Measurements from ENCODE around the gene DLG1. TPM values are rescaled to one million over a fixed set of nuclear protein-coding genes. Genes with fewer than 3 reads are reported as not detected.

Gene DLG1
- total RNA-seq, 1 donor from 2014 or later = 99.6 TPM

DNA sequence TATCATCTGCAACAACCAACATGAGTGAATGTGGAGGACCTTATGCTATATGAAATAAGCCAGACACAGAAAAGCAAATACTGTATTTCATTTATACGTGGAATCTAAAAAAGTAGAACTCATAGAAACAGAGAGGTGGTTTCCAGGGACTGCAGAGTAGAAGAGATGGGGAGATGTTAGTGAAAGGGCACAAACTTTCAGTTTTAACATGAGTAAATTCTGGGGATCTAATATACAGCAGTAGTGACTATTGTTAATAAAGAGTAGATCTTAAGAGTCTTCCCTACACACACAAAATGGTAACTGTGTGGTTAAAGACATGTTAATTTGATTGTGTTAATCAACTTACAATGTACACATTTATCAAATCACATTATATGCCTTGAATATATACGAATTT, 247.9 kb downstream of the DLG1 start:
- Mint-ChIP-seq H3K36me3 (ENCODE audit: insufficient read depth) (peaks cover 30% of the 10 kb centered on the region), H3K27me3 (no peaks in the 10 kb centered on the region), H3K9me3 (ENCODE audit: low read depth) (no peaks in the 10 kb centered on the region), H3K4me3 (ENCODE audit: low read depth) (no peak overlapping the region), H3K27ac (no peak overlapping the region), H3K4me1 (ENCODE audit: low read depth) (peaks cover 3% of the 10 kb centered on the region)
- no peak for DNase-seq (ENCODE audit: low spot score, unreplicated experiment)
- TF ChIP-seq, protein P1, sequence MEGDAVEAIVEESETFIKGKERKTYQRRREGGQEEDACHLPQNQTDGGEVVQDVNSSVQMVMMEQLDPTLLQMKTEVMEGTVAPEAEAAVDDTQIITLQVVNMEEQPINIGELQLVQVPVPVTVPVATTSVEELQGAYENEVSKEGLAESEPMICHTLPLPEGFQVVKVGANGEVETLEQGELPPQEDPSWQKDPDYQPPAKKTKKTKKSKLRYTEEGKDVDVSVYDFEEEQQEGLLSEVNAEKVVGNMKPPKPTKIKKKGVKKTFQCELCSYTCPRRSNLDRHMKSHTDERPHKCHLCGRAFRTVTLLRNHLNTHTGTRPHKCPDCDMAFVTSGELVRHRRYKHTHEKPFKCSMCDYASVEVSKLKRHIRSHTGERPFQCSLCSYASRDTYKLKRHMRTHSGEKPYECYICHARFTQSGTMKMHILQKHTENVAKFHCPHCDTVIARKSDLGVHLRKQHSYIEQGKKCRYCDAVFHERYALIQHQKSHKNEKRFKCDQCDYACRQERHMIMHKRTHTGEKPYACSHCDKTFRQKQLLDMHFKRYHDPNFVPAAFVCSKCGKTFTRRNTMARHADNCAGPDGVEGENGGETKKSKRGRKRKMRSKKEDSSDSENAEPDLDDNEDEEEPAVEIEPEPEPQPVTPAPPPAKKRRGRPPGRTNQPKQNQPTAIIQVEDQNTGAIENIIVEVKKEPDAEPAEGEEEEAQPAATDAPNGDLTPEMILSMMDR (IDR thresholded peaks at IDR 0.05; ENCODE audit: unreplicated experiment) = no peak

DNA sequence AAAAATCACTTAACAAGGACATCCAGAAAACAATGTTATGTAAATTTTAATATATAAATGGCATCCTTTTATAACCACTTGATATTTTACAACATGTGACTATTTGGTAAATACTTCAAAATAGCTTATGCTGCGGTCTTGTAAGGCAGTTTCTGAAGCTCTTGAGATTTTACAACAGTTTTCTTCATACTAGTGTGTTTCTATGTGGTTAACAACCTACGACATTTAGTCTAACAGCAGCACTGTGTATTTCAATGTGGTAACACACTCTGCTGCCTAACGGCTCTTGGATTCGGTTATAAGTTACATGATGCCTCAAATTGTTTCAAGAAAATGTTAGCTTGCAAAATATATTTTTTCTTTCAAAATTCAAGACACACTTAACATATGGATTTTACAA, 255.9 kb downstream of the DLG1 start:
- Mint-ChIP-seq H3K4me3 (ENCODE audit: low read depth) (no peak overlapping the region), H3K36me3 (ENCODE audit: insufficient read depth) (peaks cover 10% of the 10 kb centered on the region), H3K4me1 (ENCODE audit: low read depth) (peaks cover under 1% of the 10 kb centered on the region), H3K27ac (no peak overlapping the region), H3K27me3 (no peaks in the 10 kb centered on the region), H3K9me3 (ENCODE audit: low read depth) (no peaks in the 10 kb centered on the region)
- TF ChIP-seq, protein P1 (IDR thresholded peaks at IDR 0.05; ENCODE audit: unreplicated experiment) = no peak
- no peak for DNase-seq (ENCODE audit: low spot score, unreplicated experiment)

DNA sequence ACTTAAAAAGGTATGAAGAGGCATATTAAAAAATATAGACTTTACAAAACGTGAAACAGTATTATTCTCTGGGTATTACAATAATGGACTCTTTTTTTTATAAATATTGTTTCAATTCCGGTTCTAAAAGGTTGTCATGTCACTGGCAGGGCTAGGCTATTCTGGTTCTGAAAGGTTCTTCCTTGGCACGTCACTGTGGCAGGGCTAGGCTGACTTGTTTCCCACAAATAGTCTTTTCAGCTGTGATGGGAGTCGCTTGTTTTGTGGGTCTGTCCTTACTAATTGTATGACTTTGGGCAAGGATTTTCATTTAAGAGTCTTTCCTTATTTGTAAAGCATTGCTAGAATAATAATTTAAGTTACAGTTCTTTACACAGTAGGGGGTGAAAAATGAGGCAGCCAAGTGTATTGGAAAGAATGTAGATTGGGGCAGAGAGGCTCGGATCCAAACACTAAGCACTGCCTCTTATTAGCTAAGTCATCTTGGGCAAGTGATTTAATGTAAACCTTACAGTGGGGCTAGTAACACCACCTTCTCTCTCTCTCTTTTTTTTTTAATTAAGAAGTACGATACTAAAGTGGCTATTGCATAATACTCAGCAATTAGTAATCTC, 256.4 kb downstream of the DLG1 start:
- Mint-ChIP-seq H3K36me3 (ENCODE audit: insufficient read depth) (peaks cover 10% of the 10 kb centered on the region), H3K27ac (peak overlapping the region; percentile 3), H3K9me3 (ENCODE audit: low read depth) (no peaks in the 10 kb centered on the region), H3K4me1 (ENCODE audit: low read depth) (no peaks in the 10 kb centered on the region), H3K27me3 (peaks cover 2% of the 10 kb centered on the region), H3K4me3 (ENCODE audit: low read depth) (no peak overlapping the region)
- TF ChIP-seq, protein P1 (IDR thresholded peaks at IDR 0.05; ENCODE audit: unreplicated experiment) = no peak
- DNase-seq (ENCODE audit: low spot score, unreplicated experiment) = no peak

DNA sequence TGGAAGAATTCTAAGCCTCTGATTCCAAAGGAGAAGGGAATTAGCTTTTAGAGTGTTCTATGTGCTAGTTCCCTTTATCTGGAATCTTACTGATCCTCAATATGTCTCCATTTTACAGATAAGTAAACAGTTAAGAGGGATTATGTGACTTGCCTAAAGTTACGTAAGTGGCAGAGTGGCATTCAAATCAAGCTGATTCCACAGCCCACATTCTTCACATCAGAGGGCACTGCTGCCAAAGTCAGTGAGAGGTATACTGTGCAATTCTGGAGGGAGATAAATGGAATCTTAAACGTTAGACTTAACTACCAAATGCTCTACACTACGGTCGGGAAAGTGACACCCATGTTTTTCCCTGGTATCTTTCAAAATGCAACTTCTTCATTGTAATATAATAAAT, 257.8 kb downstream of the DLG1 start:
- no peak overlapping the region for H3K4me3 Mint-ChIP-seq (ENCODE audit: low read depth)
- H3K4me1 Mint-ChIP-seq (ENCODE audit: low read depth) = no peaks in the 10 kb centered on the region
- H3K27me3 Mint-ChIP-seq = peaks cover 9% of the 10 kb centered on the region
- TF ChIP-seq, protein P1 (IDR thresholded peaks at IDR 0.05; ENCODE audit: unreplicated experiment) = no peak
- H3K9me3 Mint-ChIP-seq (ENCODE audit: low read depth) = no peaks in the 10 kb centered on the region
- no peak overlapping the region for H3K27ac Mint-ChIP-seq
- H3K36me3 Mint-ChIP-seq (ENCODE audit: insufficient read depth) = peaks cover 2% of the 10 kb centered on the region
- no peak for DNase-seq (ENCODE audit: low spot score, unreplicated experiment)

GRCh38 chr3:197038679-197039462, 259.5 kb downstream of the DLG1 start:
- Mint-ChIP-seq H3K36me3 (ENCODE audit: insufficient read depth) (peaks cover 1% of the 10 kb centered on the region), H3K4me3 (ENCODE audit: low read depth) (no peak overlapping the region), H3K9me3 (ENCODE audit: low read depth) (no peaks in the 10 kb centered on the region), H3K4me1 (ENCODE audit: low read depth) (no peaks in the 10 kb centered on the region), H3K27ac (no peak overlapping the region), H3K27me3 (peaks cover 20% of the 10 kb centered on the region)
- TF ChIP-seq, protein P1 (IDR thresholded peaks at IDR 0.05; ENCODE audit: unreplicated experiment) = no peak
- no peak for DNase-seq (ENCODE audit: low spot score, unreplicated experiment)
